C4-2B (cell line): ENCODE measurements around the gene FIZ1.

Experiments
- H3K27ac ChIP-seq: fragments of 450-650 bp; 2 replicates; pipeline ENCODE4 v1.5.1; 2017
- CTCF ChIP-seq: fragments of 450-650 bp; conservative IDR thresholded peaks from 2 replicates; pipeline ENCODE4 v1.5.1; 2017; ENCODE audit warnings: mild to moderate bottlenecking
- ZFX ChIP-seq: fragments of 450-650 bp; IDR thresholded peaks from 2 replicates; pipeline ENCODE4 v1.6.1; 2017

The FIZ1 gene

GRCh38 chr19:55602104-55603001, 3.0 kb upstream of the FIZ1 start:
- TF ChIP-seq ZFX (no peak), CTCF (no peak)
- H3K27ac ChIP-seq: no peak overlapping the region

GRCh38 chr19:55601084-55601483, 1.8 kb upstream of the FIZ1 start:
- peak overlapping the region; percentile 91 for H3K27ac ChIP-seq
- TF ChIP-seq ZFX: no peak
- TF ChIP-seq CTCF: no peak

- peak overlapping the region; percentile 91 for H3K27ac ChIP-seq
- TF ChIP-seq ZFX (no peak), CTCF (no peak)
Observed at GRCh38 chr19:55600662-55601028, 1.3 kb upstream of the FIZ1 start.

GRCh38 chr19:55599842-55600661, 735 bp upstream of the FIZ1 start, which contains the start of gene ZNF524:
ZNF524 (plus strand) TSS chr19:55600288; CDS start chr19:55602113, 1,825 bp downstream.
- H3K27ac ChIP-seq: peak within 1 kb of the TSS; percentile 91
- TF ChIP-seq ZFX (no peak), CTCF (no peak)

GRCh38 chr19:55598719-55599467, 424 bp downstream of the FIZ1 start:
- TF ChIP-seq ZFX (peak; percentile 23; the same call in 1 of the 2 replicates), CTCF (no peak)
- H3K27ac ChIP-seq: peak overlapping the region; percentile 91

GRCh38 chr19:55598034-55598433, 1.3 kb downstream of the FIZ1 start:
- H3K27ac ChIP-seq: no peak overlapping the region
- TF ChIP-seq ZFX (no peak), CTCF (no peak)
